ENCODE results near the gene IFT88. TPM values are rescaled to one million over a fixed set of nuclear protein-coding genes. Genes with fewer than 3 reads are reported as not detected.

IFT88 gene
- total and polyA plus RNA-seq, 4 donors, result 7.1 to 18.7 (median 10.5) TPM

- no peak for TF ChIP-seq ATF3 (IDR thresholded peaks at IDR 0.05)
Observed at GRCh38 chr13:20559659-20560356, 7.1 kb upstream of the IFT88 start (continued).

GRCh38 chr13:20561741-20562140, 5.2 kb upstream of the IFT88 start:
- 79% methylated on average over 5 of the region's 5 CpGs for WGBS
- H3K27ac ChIP-seq (ENCODE audit: low read depth in 1 of 2, low read length in 2 of 2), result no peak overlapping the region
- no peaks in the 10 kb centered on the region for H3K27me3 ChIP-seq (ENCODE audit: control insufficient read depth in 4 of 4, insufficient read depth in 4 of 4, low read length in 3 of 4)
- H3K36me3 ChIP-seq (ENCODE audit: control insufficient read depth in 4 of 4, insufficient read depth in 3 of 4, low read depth in 1 of 4, low read length in 3 of 4), result no peaks in the 10 kb centered on the region
- no peaks in the 10 kb centered on the region for H3K9me3 ChIP-seq (ENCODE audit: control insufficient read depth in 4 of 4, low read length in 3 of 4)
- no peak for DNase-seq (ENCODE audit: low spot score)
- H3K9ac ChIP-seq (ENCODE audit: low read depth in 1 of 2, low read length in 2 of 2), result no peak overlapping the region
- no peak for TF ChIP-seq EGR1 (IDR thresholded peaks at IDR 0.05; ENCODE audit: low read depth in 2 of 2)
- TF ChIP-seq CTCF (IDR thresholded peaks at IDR 0.05; ENCODE audit: low read depth, low read length, missing input control), result no peak
- TF ChIP-seq RAD21 (IDR thresholded peaks at IDR 0.05), result no peak
- no peak for TF ChIP-seq RXRA (IDR thresholded peaks at IDR 0.05)
- no peak for TF ChIP-seq REST (IDR thresholded peaks at IDR 0.05)
- no peak for TF ChIP-seq YY1 (IDR thresholded peaks at IDR 0.05)
- TF ChIP-seq ATF3 (IDR thresholded peaks at IDR 0.05), result no peak
- no peak for TF ChIP-seq HNF4A (conservative IDR thresholded peaks at IDR 0.05)
- TF ChIP-seq FOXA1 (IDR thresholded peaks at IDR 0.05), result no peak
- no peak for TF ChIP-seq MAX (IDR thresholded peaks at IDR 0.05)
- no peak for TF ChIP-seq JUND (IDR thresholded peaks at IDR 0.05)
- TF ChIP-seq TAF1 (conservative IDR thresholded peaks at IDR 0.05), result no peak
- TF ChIP-seq FOXA2 (IDR thresholded peaks at IDR 0.05), result no peak
- no peak for TF ChIP-seq ZBTB33 (IDR thresholded peaks at IDR 0.05)
- no peak for TF ChIP-seq SP1 (IDR thresholded peaks at IDR 0.05)
- H3K4me1 ChIP-seq (ENCODE audit: control insufficient read depth in 4 of 4, insufficient read depth in 4 of 4, low read length in 3 of 4), result peaks cover 4 to 33% (median 21%) of the 10 kb centered on the region in 4 donors
- H3K4me3 ChIP-seq (ENCODE audit: low read depth in 1 of 3, low read length in 3 of 3), result no peak overlapping the region

Data from liver (tissue), 9 donors.